Right renal cortex interstitium (tissue), 3 donors: ENCODE measurements around the gene COL4A2. TPM values are rescaled to one million over a fixed set of nuclear protein-coding genes. Genes with fewer than 3 reads are reported as not detected.
"Not testable (repeated sequence)": the region's sequence is repeated elsewhere in the genome, so short reads cannot be mapped to it uniquely, and the experiment has no call there.

Experiments used
- DNase-seq, 3 donors: peaks; one replicate each; pipeline ENCODE4 v3.0.0-alpha.2; 2013; ENCODE audit warnings: low read depth in 3 of 3, low spot score in 2 of 3
- polyA plus RNA-seq, 3 donors: library from polyadenylated mRNA; unstranded; fragments of 120-200 nt; gene quantifications; one replicate each; pipeline ENCODE4 v1.2.1, GENCODE V29; 2013; ENCODE audit not compliant: insufficient read length in 3 of 3

COL4A2 gene
- polyA plus RNA-seq, 3 donors, result 384 to 416 (median 398) TPM

- DNase-seq, result no peak
Observed at GRCh38 chr13:110305544-110305943, 1.5 kb upstream of the COL4A2 start.

- DNase-seq, result no peak
Observed at GRCh38 chr13:110305949-110306339, 1.1 kb upstream of the COL4A2 start.

GRCh38 chr13:110306340-110306959 lies 634 bp upstream of the COL4A2 start:
- DNase-seq, result no peak

- no peak for DNase-seq
Observed at GRCh38 chr13:110307767-110308655, 927 bp downstream of the COL4A2 start.

GRCh38 chr13:110308656-110309359 lies 1.7 kb downstream of the COL4A2 start:
- no peak for DNase-seq

- DNase-seq, result no peak
Observed at GRCh38 chr13:110309661-110310524, 2.8 kb downstream of the COL4A2 start.

- no peak for DNase-seq
Observed at GRCh38 chr13:110310541-110311442, 3.7 kb downstream of the COL4A2 start.

- no peak for DNase-seq
Observed at GRCh38 chr13:110311443-110312338, 4.6 kb downstream of the COL4A2 start.

GRCh38 chr13:110312339-110313031 lies 5.4 kb downstream of the COL4A2 start:
- DNase-seq, result no peak

GRCh38 chr13:110313261-110313660 lies 6.2 kb downstream of the COL4A2 start:
- DNase-seq, result not testable (repeated sequence)

GRCh38 chr13:110313733-110314132 lies 6.6 kb downstream of the COL4A2 start:
- not testable (repeated sequence) for DNase-seq

GRCh38 chr13:110314516-110315245 lies 7.6 kb downstream of the COL4A2 start:
- DNase-seq, result no peak

- no peak for DNase-seq
Observed at GRCh38 chr13:110316196-110316595, 9.1 kb downstream of the COL4A2 start.

GRCh38 chr13:110317093-110317492 lies 10.0 kb downstream of the COL4A2 start:
- no peak for DNase-seq

- DNase-seq, result no peak
Observed at GRCh38 chr13:110317496-110318195, 10.6 kb downstream of the COL4A2 start.

- no peak for DNase-seq
Observed at GRCh38 chr13:110318920-110319319, 11.8 kb downstream of the COL4A2 start.

- DNase-seq, result no peak
Observed at GRCh38 chr13:110319397-110319773, 12.3 kb downstream of the COL4A2 start.
